ENCODE data around the gene ZBTB7C. TPM values are rescaled to one million over a fixed set of nuclear protein-coding genes. Genes with fewer than 3 reads are reported as not detected.

Gene ZBTB7C
- total and polyA plus RNA-seq, 2 of the 8 experiments (the other 6 are each of a cell fraction or from before 2014, with no cell fraction given), result 0.15 to 0.45 TPM

DNA sequence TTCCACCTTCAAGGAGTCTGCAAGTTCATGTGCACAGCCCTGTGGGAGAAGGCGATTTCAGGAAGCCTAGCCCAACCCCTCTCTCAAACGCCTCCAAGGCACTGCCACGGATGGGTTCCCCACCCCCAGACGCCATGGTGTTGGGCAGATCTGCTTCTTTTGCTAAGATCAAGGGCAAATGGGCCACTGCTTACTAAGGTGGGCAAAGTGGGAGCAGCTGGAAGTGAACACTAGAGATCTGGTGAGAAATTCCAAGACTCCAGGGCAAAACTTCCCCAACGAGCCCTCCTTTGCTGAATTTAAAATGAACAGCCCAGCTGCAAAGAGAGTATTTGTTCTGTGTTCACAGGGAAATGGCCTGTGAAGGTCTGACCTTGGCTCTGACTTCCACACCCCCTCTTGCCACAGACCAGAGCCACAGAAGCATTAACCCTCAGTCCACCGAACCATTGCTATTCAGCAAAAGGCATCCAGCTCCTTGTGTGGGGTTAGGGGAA is 45.1 kb upstream of the ZBTB7C start (continued):
- TF ChIP-seq POU5F1 (IDR thresholded peaks at IDR 0.05; ENCODE audit: low read depth, low read length), result no peak
- no peak for TF ChIP-seq RNF2 (IDR thresholded peaks at IDR 0.05; ENCODE audit: borderline replicate concordance, low read depth, low read length, missing control alignments, poor library complexity, severe bottlenecking)
- TF ChIP-seq, protein P1, sequence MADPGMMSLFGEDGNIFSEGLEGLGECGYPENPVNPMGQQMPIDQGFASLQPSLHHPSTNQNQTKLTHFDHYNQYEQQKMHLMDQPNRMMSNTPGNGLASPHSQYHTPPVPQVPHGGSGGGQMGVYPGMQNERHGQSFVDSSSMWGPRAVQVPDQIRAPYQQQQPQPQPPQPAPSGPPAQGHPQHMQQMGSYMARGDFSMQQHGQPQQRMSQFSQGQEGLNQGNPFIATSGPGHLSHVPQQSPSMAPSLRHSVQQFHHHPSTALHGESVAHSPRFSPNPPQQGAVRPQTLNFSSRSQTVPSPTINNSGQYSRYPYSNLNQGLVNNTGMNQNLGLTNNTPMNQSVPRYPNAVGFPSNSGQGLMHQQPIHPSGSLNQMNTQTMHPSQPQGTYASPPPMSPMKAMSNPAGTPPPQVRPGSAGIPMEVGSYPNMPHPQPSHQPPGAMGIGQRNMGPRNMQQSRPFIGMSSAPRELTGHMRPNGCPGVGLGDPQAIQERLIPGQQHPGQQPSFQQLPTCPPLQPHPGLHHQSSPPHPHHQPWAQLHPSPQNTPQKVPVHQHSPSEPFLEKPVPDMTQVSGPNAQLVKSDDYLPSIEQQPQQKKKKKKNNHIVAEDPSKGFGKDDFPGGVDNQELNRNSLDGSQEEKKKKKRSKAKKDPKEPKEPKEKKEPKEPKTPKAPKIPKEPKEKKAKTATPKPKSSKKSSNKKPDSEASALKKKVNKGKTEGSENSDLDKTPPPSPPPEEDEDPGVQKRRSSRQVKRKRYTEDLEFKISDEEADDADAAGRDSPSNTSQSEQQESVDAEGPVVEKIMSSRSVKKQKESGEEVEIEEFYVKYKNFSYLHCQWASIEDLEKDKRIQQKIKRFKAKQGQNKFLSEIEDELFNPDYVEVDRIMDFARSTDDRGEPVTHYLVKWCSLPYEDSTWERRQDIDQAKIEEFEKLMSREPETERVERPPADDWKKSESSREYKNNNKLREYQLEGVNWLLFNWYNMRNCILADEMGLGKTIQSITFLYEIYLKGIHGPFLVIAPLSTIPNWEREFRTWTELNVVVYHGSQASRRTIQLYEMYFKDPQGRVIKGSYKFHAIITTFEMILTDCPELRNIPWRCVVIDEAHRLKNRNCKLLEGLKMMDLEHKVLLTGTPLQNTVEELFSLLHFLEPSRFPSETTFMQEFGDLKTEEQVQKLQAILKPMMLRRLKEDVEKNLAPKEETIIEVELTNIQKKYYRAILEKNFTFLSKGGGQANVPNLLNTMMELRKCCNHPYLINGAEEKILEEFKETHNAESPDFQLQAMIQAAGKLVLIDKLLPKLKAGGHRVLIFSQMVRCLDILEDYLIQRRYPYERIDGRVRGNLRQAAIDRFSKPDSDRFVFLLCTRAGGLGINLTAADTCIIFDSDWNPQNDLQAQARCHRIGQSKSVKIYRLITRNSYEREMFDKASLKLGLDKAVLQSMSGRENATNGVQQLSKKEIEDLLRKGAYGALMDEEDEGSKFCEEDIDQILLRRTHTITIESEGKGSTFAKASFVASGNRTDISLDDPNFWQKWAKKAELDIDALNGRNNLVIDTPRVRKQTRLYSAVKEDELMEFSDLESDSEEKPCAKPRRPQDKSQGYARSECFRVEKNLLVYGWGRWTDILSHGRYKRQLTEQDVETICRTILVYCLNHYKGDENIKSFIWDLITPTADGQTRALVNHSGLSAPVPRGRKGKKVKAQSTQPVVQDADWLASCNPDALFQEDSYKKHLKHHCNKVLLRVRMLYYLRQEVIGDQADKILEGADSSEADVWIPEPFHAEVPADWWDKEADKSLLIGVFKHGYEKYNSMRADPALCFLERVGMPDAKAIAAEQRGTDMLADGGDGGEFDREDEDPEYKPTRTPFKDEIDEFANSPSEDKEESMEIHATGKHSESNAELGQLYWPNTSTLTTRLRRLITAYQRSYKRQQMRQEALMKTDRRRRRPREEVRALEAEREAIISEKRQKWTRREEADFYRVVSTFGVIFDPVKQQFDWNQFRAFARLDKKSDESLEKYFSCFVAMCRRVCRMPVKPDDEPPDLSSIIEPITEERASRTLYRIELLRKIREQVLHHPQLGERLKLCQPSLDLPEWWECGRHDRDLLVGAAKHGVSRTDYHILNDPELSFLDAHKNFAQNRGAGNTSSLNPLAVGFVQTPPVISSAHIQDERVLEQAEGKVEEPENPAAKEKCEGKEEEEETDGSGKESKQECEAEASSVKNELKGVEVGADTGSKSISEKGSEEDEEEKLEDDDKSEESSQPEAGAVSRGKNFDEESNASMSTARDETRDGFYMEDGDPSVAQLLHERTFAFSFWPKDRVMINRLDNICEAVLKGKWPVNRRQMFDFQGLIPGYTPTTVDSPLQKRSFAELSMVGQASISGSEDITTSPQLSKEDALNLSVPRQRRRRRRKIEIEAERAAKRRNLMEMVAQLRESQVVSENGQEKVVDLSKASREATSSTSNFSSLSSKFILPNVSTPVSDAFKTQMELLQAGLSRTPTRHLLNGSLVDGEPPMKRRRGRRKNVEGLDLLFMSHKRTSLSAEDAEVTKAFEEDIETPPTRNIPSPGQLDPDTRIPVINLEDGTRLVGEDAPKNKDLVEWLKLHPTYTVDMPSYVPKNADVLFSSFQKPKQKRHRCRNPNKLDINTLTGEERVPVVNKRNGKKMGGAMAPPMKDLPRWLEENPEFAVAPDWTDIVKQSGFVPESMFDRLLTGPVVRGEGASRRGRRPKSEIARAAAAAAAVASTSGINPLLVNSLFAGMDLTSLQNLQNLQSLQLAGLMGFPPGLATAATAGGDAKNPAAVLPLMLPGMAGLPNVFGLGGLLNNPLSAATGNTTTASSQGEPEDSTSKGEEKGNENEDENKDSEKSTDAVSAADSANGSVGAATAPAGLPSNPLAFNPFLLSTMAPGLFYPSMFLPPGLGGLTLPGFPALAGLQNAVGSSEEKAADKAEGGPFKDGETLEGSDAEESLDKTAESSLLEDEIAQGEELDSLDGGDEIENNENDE (IDR thresholded peaks at IDR 0.05; ENCODE audit: insufficient replicate concordance, low read length), result no peak
